Measurements from ENCODE around the gene TMOD1. TPM values are rescaled to one million over a fixed set of nuclear protein-coding genes. Genes with fewer than 3 reads are reported as not detected.

Gene TMOD1
- total RNA-seq, 1 donor from 2014 or later: 0.79 TPM

DNA sequence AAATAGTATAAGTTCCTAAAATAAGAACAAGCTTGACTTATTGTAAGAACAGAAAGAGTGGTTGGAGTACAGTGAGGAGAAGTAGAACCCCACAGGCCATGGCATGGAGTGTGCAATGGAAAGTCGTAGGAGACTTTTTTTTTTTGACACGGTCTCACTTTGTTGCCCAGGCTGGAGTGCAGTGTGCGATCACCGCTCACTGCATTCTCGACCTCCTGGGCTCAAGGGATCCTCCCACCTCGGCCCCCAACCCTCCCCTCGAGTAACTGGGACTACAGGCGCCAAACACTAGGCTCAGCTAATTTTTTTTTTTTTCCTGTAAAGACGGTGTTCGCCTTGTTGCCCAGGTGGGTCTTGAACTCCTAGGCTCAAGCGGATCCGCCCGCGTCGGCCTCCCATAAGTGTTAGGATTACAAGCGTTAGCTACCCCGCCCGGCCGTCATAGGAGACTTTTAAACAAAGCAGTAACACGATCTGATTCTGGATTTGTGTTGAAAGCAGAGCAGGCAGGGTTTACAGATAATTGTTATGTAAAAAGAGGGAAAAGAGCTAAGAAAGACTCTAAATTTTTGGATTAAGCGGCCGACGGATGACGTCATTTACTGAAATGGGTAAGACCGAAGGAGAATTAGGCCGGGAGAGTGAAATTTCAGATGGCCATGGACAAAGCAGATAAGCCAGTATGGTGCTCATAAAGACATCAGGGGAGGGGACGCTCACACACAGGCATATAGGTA, 130.9 kb downstream of the TMOD1 start:
- DNase-seq (ENCODE audit: low read depth in 2 of 2): no peak

DNA sequence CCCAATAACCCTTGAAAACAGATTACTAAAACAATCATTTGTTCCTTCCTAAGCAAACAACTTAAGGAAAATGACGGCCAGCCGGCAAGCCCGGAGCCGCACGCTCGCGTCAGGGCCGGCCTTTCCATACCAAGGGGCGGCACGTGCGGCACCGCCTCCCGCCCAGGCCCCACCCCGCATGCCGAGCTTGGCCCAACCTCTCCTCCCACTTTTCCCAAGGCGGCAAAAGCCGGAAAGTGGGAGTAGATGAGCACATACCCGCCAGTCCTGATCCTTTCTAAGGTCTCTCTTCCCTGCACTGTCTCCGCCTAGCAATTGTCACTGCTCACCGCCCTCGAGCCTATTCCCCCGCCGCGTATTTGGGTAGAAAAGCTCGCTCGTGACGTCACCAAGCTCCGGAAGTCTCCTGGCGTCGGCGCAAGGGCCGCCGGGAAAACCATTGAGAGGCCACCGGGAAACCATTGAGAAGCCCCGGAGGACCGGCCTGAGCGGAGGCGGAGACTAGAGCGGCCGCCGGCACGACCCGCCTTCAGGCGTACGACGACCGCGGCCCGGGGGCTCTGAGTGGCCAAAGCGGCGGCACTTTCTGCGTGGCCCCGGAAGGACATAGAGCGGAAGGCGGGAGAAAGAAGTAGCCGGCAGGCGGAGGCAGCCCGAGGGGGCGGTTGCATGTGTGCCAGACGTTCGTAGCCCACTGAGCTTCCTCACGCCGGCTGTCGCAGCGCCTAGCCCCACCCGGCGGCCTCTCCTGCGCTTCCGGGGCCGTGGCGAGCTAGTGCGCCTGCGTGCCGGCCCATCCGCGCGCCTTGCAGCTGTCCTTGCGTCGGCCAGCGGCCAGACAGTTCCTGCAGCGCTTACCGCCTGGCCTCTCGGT, 131.8 kb downstream of the TMOD1 start, which contains the start of the genes NCBP1 and TSTD2:
TSS of gene NCBP1 (plus strand) at position 837 of the 874 bp plus-strand sequence. CDS start 61 bp downstream, outside the sequence.
TSS of gene TSTD2 (minus strand) at position 384 of the 874 bp plus-strand sequence. CDS start 5,806 bp downstream, outside the sequence.
- DNase-seq (ENCODE audit: low read depth in 2 of 2): peak; percentile 98 to 99

DNA sequence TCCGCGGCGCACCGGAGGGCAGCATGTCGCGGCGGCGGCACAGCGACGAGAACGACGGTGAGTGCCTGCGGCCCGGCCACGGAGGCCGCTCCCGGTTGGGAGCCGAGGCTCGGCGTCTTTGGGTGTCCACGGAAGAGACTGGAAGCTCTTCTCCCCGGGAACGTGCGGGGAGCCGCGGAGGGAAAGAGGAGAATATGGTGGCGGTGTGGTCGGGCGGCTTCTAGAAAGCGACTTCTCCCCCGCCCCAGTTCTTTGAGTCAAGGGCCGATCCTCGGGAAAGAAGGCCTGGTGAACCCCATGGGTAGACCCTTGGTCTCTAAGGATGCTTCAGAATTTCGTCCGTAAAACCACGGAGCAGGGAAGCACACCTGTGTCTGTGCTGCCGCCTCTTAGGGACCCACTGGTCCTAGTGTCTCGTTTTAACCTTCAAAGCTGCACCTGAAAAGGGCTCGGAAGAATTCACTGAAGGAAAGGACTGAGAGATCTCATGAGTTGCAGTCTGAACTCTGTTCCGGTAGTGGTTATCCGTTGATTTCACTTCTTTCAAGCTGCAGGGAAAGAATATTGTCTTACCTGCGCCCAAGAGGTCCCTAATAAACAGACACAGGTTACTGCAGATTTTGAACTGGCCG, 132.5 kb downstream of the TMOD1 start:
- peak; percentile 10 to 16 for DNase-seq (ENCODE audit: low read depth in 2 of 2)

DNA sequence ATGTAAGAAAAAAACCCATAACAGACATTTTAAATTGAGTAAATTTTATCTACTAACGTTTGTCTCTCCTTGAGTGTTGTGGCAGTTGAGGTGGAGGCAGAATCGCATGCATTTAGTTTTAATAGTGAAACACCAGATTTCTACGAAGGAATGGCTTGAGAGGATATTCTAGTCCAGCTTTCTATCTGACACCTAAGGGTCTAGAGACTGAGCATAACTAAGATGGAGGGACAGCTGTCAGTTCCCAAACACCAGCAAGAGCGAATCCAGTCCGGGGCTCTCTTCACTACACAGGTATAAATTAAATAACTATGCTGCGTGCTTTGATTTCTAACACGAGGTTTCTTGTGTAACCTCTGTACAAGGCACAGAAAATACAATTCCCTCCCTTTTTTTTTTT, 133.6 kb downstream of the TMOD1 start:
- DNase-seq (ENCODE audit: low read depth in 2 of 2): no peak

DNA sequence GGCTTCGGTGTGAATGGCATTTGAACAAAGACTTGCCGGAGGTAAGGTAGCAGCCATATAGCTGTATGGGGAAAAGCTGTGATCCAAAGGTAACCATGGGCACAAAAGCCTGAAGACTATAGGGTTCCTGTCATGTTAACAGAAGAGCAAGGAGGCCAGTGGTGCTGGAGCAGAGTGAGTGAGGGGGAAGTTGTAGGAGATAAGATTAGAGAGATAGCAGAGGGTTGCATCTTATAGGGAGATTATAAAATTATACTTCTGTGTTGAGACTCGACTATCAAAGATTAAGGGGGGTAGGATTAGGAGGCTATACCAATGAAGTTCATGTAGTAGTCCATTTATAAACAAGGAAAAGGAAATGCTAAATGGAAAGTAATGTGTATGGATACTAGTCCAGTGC, 135.4 kb downstream of the TMOD1 start:
- no peak for DNase-seq (ENCODE audit: low read depth in 2 of 2)

- no peak for DNase-seq (ENCODE audit: low read depth in 2 of 2)
These were observed 137.2 kb downstream of the TMOD1 start for GRCh38 chr9:97638666-97639065.

DNA sequence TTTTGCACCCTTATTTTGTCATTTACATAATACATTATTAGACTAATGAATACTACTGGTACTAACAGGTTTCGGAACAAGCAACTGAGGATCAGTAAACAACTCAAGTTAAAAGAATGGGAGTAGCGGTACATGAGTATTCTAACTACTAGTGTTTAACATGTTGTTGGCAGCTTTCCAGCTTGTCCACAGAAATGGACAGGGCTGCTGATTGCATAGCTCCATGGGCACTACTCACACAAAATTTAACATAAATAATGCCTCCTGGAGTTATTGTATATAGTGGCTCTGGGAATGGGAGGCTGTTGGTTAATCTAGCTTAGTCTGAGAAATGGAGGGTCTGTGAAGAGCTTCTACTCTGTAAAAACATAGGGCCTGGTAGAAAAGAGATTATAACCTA, 138.9 kb downstream of the TMOD1 start:
- peak; percentile 15 to 21 for DNase-seq (ENCODE audit: low read depth in 2 of 2)

DNA sequence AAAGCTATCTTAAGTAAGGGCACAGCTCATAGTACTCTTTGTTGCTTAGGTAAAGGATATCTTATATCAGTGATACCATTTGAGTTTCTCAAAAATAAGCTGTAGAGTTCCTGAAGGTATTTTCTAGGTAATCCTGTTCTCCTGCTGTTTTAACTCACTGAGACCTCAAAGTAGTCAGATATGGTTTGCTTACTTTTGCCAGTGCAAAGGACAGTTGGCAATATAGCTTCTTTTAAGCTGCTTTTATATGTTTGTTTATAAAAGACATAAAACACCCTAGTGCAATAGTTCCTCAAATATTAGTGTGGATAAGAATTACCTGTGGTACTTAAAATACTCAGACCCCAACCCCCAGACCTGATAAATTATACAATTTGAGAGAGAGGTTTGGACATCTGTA, 144.3 kb downstream of the TMOD1 start:
- DNase-seq (ENCODE audit: low read depth in 2 of 2): no peak

GRCh38 chr9:97647996-97648395, 146.5 kb downstream of the TMOD1 start:
- no peak for DNase-seq (ENCODE audit: low read depth in 2 of 2)

Other genes with a start within 250 kb of the TMOD1 start
- 0.44 and 1.6 TPM in 2 replicates for gene CCDC180, start 194.0 kb upstream of the TMOD1 start, total RNA-seq
- 10.9 and 11.3 TPM in 2 replicates for gene TDRD7, start 89.6 kb upstream of the TMOD1 start, total RNA-seq
- 8.3 and 16.3 TPM in 2 replicates for gene TSTD2, start 131.7 kb downstream of the TMOD1 start, total RNA-seq
- gene NCBP1, start 132.2 kb downstream of the TMOD1 start, total RNA-seq: 22.9 and 25.0 TPM in 2 replicates
- 7.4 and 10.7 TPM in 2 replicates for gene XPA, start 195.7 kb downstream of the TMOD1 start, total RNA-seq

All from lung microvascular endothelial cell (primary cell).